ENCODE measurements around the gene FOSL2. TPM values are rescaled to one million over a fixed set of nuclear protein-coding genes. Genes with fewer than 3 reads are reported as not detected.

FOSL2 gene
- total and polyA plus RNA-seq, 2 experiments from 2014 or later = 0.60 to 4.3 TPM

GRCh38 chr2:28407131-28407975 is 14.7 kb downstream of the FOSL2 start:
- Histone ChIP-seq H2AFZ (no peak overlapping the region), H3K27me3 (ENCODE audit: insufficient read depth) (no peaks in the 10 kb centered on the region), H4K20me1 (replicated peaks; ENCODE audit: insufficient read depth) (no peaks in the 10 kb centered on the region), H3K36me3 (ENCODE audit: insufficient read depth) (no peaks in the 10 kb centered on the region), H3K79me2 (replicated peaks; ENCODE audit: insufficient read depth) (no peaks in the 10 kb centered on the region), H3F3A (replicated peaks; ENCODE audit: low read depth) (no peaks in the 10 kb centered on the region), H3K4me1 (ENCODE audit: insufficient read depth) (no peaks in the 10 kb centered on the region), H3K4me3 (no peak overlapping the region), H3K9me2 (ENCODE audit: insufficient read depth) (no peaks in the 10 kb centered on the region), H3K27ac (ENCODE audit: low read depth) (no peak overlapping the region), H3K4me2 (no peak overlapping the region)
- Mint-ChIP-seq H3K27ac (no peak overlapping the region), H3K9me3 (no peaks in the 10 kb centered on the region), H3K4me3 (no peak overlapping the region), H3K27me3 (ENCODE audit: insufficient read depth, low read depth, poor library complexity) (peaks cover 3% of the 10 kb centered on the region), H3K4me1 (peaks cover 2% of the 10 kb centered on the region; the same call in 1 of the 3 replicates), H3K36me3 (ENCODE audit: low read depth) (0 out of 3 replicates have a peak, but pooled peaks cover 5% of the 10 kb centered on the region)
- no peak for TF ChIP-seq JUNB (IDR thresholded peaks at IDR 0.05; ENCODE audit: unreplicated experiment)
- TF ChIP-seq, protein P1, sequence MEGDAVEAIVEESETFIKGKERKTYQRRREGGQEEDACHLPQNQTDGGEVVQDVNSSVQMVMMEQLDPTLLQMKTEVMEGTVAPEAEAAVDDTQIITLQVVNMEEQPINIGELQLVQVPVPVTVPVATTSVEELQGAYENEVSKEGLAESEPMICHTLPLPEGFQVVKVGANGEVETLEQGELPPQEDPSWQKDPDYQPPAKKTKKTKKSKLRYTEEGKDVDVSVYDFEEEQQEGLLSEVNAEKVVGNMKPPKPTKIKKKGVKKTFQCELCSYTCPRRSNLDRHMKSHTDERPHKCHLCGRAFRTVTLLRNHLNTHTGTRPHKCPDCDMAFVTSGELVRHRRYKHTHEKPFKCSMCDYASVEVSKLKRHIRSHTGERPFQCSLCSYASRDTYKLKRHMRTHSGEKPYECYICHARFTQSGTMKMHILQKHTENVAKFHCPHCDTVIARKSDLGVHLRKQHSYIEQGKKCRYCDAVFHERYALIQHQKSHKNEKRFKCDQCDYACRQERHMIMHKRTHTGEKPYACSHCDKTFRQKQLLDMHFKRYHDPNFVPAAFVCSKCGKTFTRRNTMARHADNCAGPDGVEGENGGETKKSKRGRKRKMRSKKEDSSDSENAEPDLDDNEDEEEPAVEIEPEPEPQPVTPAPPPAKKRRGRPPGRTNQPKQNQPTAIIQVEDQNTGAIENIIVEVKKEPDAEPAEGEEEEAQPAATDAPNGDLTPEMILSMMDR (conservative IDR thresholded peaks at IDR 0.05; ENCODE audit: low read depth in 2 of 2) = no peak
- no peak for TF ChIP-seq POLR2AphosphoS5 (IDR thresholded peaks at IDR 0.05; ENCODE audit: low read depth)
- TF ChIP-seq ZNF331 (CRISPR knock-in tag; IDR thresholded peaks at IDR 0.05; ENCODE audit: low read depth) = no peak
- no peak for TF ChIP-seq ZNF114 (CRISPR knock-in tag; IDR thresholded peaks at IDR 0.05)
- TF ChIP-seq, protein P2, sequence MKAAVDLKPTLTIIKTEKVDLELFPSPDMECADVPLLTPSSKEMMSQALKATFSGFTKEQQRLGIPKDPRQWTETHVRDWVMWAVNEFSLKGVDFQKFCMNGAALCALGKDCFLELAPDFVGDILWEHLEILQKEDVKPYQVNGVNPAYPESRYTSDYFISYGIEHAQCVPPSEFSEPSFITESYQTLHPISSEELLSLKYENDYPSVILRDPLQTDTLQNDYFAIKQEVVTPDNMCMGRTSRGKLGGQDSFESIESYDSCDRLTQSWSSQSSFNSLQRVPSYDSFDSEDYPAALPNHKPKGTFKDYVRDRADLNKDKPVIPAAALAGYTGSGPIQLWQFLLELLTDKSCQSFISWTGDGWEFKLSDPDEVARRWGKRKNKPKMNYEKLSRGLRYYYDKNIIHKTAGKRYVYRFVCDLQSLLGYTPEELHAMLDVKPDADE (IDR thresholded peaks at IDR 0.05) = no peak
- TF ChIP-seq, protein P3, sequence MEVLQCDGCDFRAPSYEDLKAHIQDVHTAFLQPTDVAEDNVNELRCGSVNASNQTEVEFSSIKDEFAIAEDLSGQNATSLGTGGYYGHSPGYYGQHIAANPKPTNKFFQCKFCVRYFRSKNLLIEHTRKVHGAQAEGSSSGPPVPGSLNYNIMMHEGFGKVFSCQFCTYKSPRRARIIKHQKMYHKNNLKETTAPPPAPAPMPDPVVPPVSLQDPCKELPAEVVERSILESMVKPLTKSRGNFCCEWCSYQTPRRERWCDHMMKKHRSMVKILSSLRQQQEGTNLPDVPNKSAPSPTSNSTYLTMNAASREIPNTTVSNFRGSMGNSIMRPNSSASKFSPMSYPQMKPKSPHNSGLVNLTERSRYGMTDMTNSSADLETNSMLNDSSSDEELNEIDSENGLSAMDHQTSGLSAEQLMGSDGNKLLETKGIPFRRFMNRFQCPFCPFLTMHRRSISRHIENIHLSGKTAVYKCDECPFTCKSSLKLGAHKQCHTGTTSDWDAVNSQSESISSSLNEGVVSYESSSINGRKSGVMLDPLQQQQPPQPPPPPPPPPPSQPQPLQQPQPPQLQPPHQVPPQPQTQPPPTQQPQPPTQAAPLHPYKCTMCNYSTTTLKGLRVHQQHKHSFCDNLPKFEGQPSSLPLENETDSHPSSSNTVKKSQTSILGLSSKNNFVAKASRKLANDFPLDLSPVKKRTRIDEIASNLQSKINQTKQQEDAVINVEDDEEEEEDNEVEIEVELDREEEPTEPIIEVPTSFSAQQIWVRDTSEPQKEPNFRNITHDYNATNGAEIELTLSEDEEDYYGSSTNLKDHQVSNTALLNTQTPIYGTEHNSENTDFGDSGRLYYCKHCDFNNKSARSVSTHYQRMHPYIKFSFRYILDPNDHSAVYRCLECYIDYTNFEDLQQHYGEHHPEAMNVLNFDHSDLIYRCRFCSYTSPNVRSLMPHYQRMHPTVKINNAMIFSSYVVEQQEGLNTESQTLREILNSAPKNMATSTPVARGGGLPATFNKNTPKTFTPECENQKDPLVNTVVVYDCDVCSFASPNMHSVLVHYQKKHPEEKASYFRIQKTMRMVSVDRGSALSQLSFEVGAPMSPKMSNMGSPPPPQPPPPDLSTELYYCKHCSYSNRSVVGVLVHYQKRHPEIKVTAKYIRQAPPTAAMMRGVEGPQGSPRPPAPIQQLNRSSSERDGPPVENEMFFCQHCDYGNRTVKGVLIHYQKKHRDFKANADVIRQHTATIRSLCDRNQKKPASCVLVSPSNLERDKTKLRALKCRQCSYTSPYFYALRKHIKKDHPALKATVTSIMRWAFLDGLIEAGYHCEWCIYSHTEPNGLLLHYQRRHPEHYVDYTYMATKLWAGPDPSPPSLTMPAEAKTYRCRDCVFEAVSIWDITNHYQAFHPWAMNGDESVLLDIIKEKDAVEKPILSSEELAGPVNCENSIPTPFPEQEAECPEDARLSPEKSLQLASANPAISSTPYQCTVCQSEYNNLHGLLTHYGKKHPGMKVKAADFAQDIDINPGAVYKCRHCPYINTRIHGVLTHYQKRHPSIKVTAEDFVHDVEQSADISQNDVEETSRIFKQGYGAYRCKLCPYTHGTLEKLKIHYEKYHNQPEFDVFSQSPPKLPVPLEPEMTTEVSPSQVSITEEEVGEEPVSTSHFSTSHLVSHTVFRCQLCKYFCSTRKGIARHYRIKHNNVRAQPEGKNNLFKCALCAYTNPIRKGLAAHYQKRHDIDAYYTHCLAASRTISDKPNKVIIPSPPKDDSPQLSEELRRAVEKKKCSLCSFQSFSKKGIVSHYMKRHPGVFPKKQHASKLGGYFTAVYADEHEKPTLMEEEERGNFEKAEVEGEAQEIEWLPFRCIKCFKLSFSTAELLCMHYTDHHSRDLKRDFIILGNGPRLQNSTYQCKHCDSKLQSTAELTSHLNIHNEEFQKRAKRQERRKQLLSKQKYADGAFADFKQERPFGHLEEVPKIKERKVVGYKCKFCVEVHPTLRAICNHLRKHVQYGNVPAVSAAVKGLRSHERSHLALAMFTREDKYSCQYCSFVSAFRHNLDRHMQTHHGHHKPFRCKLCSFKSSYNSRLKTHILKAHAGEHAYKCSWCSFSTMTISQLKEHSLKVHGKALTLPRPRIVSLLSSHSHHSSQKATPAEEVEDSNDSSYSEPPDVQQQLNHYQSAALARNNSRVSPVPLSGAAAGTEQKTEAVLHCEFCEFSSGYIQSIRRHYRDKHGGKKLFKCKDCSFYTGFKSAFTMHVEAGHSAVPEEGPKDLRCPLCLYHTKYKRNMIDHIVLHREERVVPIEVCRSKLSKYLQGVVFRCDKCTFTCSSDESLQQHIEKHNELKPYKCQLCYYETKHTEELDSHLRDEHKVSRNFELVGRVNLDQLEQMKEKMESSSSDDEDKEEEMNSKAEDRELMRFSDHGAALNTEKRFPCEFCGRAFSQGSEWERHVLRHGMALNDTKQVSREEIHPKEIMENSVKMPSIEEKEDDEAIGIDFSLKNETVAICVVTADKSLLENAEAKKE (CRISPR knock-in tag; IDR thresholded peaks at IDR 0.05) = no peak
- TF ChIP-seq STAT1 (IDR thresholded peaks at IDR 0.05; ENCODE audit: unreplicated experiment) = no peak
- TF ChIP-seq CREB1 (CRISPR knock-in tag; IDR thresholded peaks at IDR 0.05; ENCODE audit: low read depth) = no peak
- no peak for TF ChIP-seq EZH2phosphoT487 (IDR thresholded peaks at IDR 0.05; ENCODE audit: unreplicated experiment)
- no peak for TF ChIP-seq NANOG (IDR thresholded peaks at IDR 0.05; ENCODE audit: borderline replicate concordance)
- TF ChIP-seq EZH2 (IDR thresholded peaks at IDR 0.05; ENCODE audit: low read depth, unreplicated experiment) = no peak
- no peak for TF ChIP-seq REST (IDR thresholded peaks at IDR 0.05; ENCODE audit: unreplicated experiment)
- no peak for ATAC-seq
- DNase-seq (ENCODE audit: low spot score) = no peak
